ENCODE data around the gene NKX1-2.

GRCh38 chr10:124450783-124451057, 885 bp upstream of the NKX1-2 start:
- TF ChIP-seq CTCF (IDR thresholded peaks at IDR 0.05): no peak
- TF ChIP-seq POLR2A (IDR thresholded peaks at IDR 0.05): no peak

All from breast epithelium (tissue), 3 donors.